Transverse colon (tissue), 3 donors: Measurements from ENCODE around the gene FGGY.

Experiments
- EP300 ChIP-seq: sonication (generic); formaldehyde crosslinking; IDR thresholded peaks from one replicate; pipeline ENCODE4 v1.6.1; 2017; ENCODE audit warnings: antibody characterized with exemption, low read depth
- POLR2A ChIP-seq: fragments of 450-650 bp; IDR thresholded peaks from one replicate; pipeline ENCODE4 v1.6.1; 2016; ENCODE audit warnings: antibody characterized with exemption, mild to moderate bottlenecking, moderate library complexity
- TF ChIP-seq, protein P1 (sequence below), 5 experiments: fragments of 200-600 bp in 3 of 5; fragments of 450-650 bp in 2 of 5; sonication (generic) in 3 of 5; IDR thresholded peaks; 1 replicate in 2 of 5; 2 replicates in 3 of 5; pipeline ENCODE4 v1.5.1; 2016 to 2017; ENCODE audit warnings: antibody characterized with exemption in 5 of 5, inconsistent platforms in 3 of 5, mild to moderate bottlenecking in 2 of 5, moderate library complexity in 1 of 5

DNA sequence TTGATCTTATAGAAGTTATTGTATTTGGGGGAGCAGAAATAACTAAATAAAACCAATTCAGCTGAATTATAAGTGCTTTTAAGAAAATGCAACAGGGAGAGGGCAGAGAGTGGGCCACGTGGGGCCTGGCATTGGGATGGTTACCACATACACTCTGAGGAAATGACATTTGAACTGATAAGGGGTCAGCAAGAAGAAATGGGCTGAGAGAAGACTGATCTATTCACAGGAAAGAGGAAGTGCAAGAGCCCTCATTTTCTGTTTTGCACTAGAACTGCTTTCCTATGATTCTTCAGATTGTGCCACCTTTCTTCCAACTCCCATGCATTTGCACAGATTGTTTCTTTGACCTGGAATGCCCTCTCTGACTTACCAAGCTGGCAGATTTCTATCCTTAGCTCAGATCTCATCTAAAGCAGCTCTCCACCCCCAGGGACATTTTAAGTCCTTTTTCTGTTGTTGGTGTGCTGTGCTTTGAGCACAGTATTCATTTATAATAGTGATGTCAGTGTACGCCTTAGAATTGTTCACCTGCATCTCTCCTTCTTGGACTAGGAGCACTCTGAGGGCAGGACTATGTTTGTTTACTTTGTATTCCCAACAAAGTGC lies 115.9 kb downstream of the FGGY start:
- TF ChIP-seq, protein P1, sequence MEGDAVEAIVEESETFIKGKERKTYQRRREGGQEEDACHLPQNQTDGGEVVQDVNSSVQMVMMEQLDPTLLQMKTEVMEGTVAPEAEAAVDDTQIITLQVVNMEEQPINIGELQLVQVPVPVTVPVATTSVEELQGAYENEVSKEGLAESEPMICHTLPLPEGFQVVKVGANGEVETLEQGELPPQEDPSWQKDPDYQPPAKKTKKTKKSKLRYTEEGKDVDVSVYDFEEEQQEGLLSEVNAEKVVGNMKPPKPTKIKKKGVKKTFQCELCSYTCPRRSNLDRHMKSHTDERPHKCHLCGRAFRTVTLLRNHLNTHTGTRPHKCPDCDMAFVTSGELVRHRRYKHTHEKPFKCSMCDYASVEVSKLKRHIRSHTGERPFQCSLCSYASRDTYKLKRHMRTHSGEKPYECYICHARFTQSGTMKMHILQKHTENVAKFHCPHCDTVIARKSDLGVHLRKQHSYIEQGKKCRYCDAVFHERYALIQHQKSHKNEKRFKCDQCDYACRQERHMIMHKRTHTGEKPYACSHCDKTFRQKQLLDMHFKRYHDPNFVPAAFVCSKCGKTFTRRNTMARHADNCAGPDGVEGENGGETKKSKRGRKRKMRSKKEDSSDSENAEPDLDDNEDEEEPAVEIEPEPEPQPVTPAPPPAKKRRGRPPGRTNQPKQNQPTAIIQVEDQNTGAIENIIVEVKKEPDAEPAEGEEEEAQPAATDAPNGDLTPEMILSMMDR (IDR thresholded peaks at IDR 0.05), result no peak
- TF ChIP-seq POLR2A, result no peak
- no peak for TF ChIP-seq EP300
